LNCaP clone FGC (cell line): ENCODE measurements around the gene RPL36.

Experiments
- DNase-seq: peaks from one replicate; pipeline ENCODE4 v3.0.0-alpha.2; 2011; ENCODE audit warnings: low read depth
- H3K4me3 ChIP-seq: 2 replicates; pipeline ENCODE4 v1.5.1; 2011; ENCODE audit warnings: mild to moderate bottlenecking, low read depth, low read length, control low read depth
- CTCF ChIP-seq: IDR thresholded peaks from 2 replicates; pipeline ENCODE4 v1.5.1; 2012; ENCODE audit warnings: mild to moderate bottlenecking; ENCODE audit not compliant: control insufficient read depth, insufficient read depth; ENCODE audit errors: extremely low read depth

RPL36 gene

GRCh38 chr19:5694956-5695648 lies 5.0 kb downstream of the RPL36 start:
- no peak for DNase-seq
- H3K4me3 ChIP-seq: no peak overlapping the region
- no peak for TF ChIP-seq CTCF

- TF ChIP-seq CTCF: no peak
- no peak for DNase-seq
- H3K4me3 ChIP-seq: no peak overlapping the region
Observed at GRCh38 chr19:5695649-5696195, 5.6 kb downstream of the RPL36 start.

GRCh38 chr19:5696196-5697021 lies 6.3 kb downstream of the RPL36 start:
- no peak for TF ChIP-seq CTCF
- H3K4me3 ChIP-seq: no peak overlapping the region
- DNase-seq: no peak

- H3K4me3 ChIP-seq: no peak overlapping the region
- no peak for TF ChIP-seq CTCF
- no peak for DNase-seq
Observed at GRCh38 chr19:5697022-5697889, 7.2 kb downstream of the RPL36 start.

GRCh38 chr19:5697890-5698634 lies 8.0 kb downstream of the RPL36 start:
- TF ChIP-seq CTCF: no peak
- no peak for DNase-seq
- no peak overlapping the region for H3K4me3 ChIP-seq

- H3K4me3 ChIP-seq: no peak overlapping the region
- TF ChIP-seq CTCF: no peak
- DNase-seq: no peak
Observed at GRCh38 chr19:5698635-5699422, 8.7 kb downstream of the RPL36 start.
